HG03575 (cell line): ENCODE data around the gene PWP1.

Experiments used
- ATAC-seq: cut with Tn5 transposase; IDR thresholded peaks from one replicate; pipeline ENCODE4 v1.9.1; 2021; ENCODE audit not compliant: unreplicated experiment, insufficient number of reproducible peaks, low FRiP score; ENCODE audit errors: extremely low read depth

Gene PWP1

GRCh38 chr12:107685360-107686248, at the start of gene PWP1:
Gene PWP1, plus strand, starts transcription at chr12:107685799. Its CDS starts 101 bp downstream, at chr12:107685900.
- no peak for ATAC-seq

DNA sequence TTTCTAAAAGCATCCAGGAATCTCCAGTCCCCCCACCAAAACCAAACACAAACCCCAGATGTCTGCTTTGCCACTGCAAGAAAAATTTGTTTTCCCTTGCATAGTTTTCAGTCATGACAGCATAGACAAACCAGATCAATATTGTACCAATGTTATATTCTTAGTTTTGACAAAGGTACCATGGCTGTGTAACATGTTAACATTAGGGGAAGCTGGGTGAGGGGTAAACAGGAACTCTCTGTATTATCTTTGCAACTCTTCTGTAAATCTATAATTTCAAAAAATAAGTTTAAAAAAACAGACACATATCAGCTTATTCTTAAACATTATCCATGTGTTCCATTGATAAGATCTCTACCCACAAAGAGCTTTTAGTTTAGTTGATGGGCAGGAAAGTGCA, 44.4 kb upstream of the PWP1 start:
- ATAC-seq, result no peak

- no peak for ATAC-seq
Observed at GRCh38 chr12:107642240-107642639, 43.4 kb upstream of the PWP1 start.

DNA sequence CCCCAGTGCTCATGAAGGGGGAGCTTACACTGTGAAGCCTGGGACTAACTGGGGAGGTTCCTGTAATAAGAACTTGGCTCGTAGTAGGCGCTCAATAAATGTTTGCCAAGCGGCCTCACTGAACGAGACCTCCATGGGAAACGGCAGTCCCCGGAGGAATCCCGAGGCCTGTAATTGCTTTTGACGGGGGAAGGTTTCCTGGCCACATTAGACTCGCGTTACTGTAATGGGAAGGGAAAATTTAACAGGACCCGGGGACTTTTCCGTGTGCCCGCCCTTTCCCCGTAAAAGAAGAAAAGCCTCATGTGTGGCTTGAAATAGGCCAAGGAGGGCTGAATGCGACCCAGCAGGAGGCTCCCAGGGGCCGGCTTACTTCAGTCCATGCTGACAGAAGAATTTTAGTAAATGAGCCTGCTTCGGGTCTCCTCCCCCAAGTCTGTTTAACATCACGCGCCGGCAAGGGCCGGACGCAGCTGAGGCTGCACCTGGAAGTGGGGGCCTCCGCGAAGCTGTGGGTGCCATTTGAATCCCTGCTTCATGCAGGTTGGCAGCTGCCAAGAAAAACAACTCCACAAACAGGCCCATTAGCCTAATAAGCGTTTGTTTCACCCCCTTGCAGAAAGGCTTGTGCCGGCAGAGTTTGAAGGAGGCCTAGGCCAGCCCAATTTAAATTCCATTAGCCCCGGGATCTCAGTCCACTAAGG, 39.8 kb upstream of the PWP1 start:
- no peak for ATAC-seq

DNA sequence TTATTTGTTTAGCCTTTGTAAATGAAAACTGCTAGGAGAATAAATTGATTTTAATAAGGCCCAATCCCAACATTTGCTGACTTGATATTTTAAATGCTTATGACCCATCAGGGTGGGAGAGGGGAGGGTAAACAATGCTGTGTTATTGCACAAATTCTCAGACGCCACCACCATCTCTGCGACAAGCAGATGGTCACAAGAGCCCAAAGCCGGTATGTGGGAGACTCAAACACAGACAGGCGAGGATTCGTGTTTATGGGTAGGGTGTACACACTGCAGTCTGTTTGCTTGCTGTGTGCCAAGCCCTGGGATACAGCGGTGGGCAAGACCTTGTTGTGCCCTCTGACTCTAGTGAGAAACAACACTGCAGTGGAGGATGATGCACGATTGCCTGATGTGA, 39.2 kb upstream of the PWP1 start:
- no peak for ATAC-seq

GRCh38 chr12:107649661-107650061, 35.9 kb upstream of the PWP1 start:
- ATAC-seq, result no peak

DNA sequence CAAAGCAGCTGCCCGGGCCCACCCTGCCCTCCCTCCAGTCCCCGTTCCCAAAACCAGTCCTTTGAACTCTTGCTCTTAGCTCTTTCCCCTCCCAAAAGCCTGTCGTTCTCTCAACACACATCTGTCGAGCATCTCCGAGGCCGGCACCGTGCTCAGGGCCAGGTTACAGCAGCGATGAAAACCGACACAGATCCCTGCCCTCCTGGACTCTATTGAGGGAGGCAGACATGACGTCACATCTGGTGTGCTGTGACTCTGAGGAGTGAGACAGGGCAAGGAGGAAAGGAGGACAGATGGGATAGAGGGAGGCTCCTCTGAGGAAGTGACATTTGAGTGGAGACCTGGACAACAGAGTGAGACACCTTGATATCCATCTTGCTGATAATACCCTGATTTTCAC, 34.6 kb upstream of the PWP1 start:
- no peak for ATAC-seq

- no peak for ATAC-seq
Observed at GRCh38 chr12:107651571-107652449, 33.8 kb upstream of the PWP1 start.

- no peak for ATAC-seq
Observed at GRCh38 chr12:107653519-107653918, 32.1 kb upstream of the PWP1 start.

DNA sequence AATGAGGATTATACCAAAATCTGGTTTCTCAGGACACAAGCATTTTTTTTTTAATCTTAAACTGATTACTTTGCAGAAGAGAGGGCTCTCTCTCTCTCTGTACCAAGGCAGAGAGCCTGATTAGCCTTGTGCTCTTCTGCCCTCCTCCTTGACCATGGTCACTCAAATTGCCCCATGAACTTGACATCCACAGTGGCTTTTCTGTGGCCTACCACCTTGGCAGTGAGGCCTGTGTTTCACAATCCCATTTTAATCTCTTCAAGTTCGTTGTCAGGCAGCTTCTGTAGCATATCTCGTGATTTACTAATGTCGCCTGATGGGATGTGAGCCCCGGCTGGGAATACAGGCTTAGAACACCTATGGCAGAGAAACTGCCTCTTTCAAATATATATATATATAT, 30.7 kb upstream of the PWP1 start:
- ATAC-seq, result no peak

DNA sequence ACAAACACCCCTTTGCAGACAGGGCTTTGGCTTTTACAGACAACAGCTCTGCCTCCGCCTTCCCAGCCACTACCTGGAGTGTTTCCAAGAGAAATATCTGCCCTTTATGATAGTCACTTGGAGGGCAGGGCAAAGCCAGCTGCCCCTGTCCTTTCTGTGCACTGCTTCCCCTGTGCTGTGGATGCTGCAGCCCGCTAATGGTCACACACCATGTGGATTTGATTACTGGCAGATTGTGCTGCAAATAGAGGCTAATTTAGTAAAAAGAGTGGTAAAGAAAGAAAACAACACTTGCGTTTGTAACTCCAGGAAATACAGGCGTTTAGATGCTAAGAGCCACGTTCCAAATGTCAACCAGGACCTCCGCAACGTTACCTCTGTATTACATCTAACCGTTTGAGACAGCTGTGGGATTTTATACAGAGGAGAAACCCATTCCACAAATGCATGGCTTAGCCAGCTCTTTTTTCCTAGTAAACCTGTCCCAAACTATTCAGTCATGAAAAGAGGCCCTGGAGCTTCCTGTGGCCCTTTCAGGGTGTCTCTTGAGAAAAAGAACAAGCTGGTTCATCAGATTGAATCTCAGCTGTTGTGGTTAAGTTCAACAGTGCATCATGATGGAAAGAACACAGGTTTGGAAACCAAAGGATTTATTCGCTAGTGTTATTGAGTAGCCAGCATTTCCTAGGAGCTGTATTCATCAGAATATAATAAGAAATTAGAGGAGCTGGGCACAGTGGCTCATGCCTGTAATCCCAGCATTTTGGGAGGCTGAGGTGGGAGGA, 30.1 kb upstream of the PWP1 start:
- ATAC-seq, result no peak

GRCh38 chr12:107656302-107656701, 29.3 kb upstream of the PWP1 start:
- ATAC-seq, result no peak

DNA sequence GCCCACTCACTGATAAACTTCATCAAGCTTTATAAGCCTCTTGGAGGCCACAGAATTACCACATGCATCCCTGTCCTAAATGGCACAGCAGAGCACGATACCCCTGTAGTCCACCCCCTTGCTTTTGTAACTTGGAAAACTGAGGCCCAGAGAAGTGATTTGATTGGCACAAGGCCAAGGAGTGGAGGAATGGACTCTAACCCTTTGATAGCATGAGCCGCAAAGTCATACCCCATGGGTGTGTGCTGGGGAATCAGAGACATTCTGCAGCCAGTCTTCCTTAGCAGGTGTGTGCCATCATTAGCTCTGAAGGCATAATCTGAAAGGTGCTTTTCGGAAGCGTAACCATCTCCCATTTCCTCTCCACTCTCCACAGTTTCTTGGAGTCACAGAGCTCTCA, 28.5 kb upstream of the PWP1 start:
- ATAC-seq, result no peak

GRCh38 chr12:107657621-107658020, 28.0 kb upstream of the PWP1 start:
- ATAC-seq, result no peak

- no peak for ATAC-seq
Observed at GRCh38 chr12:107660235-107660634, 25.4 kb upstream of the PWP1 start.

- ATAC-seq, result no peak
Observed at GRCh38 chr12:107660861-107661415, 24.7 kb upstream of the PWP1 start.

- no peak for ATAC-seq
Observed at GRCh38 chr12:107661830-107662229, 23.8 kb upstream of the PWP1 start.

DNA sequence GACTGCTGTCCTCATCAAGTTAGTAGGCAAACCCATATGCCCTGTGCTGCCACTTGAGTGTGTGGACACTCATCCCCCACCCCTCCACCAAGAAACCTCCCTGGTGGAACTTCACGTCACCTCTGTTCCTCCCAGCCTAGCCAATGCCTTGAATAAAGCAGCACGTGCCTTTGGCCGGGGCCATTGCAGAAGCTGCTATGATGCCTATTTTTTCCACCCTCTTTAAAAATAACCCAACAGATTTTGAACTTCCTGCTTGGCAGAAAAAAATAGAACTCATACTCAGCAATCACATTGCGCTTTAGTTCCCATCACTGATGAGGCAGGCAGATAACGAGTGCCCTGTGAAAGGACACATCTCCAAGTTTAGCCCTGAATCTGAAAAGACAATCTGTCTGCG, 23.1 kb upstream of the PWP1 start:
- no peak for ATAC-seq
